ENCODE data around the gene NHERF2. TPM values are rescaled to one million over a fixed set of nuclear protein-coding genes. Genes with fewer than 3 reads are reported as not detected.
A peak's percentile ranks its signal among the peaks of the same experiment; 100 is the strongest.

Gene NHERF2
- total RNA-seq, 2 experiments from 2014 or later: 1.9 to 2.0 TPM

- peak overlapping the region; percentile 93 for H3K4me3 Mint-ChIP-seq
- intact Hi-C loops (cut with DNase I, micrococcal nuclease): loop anchor here in 1 of 2 experiments (2.0 to 5.0 kb wide), 3 partner anchors 36 to 47 kb away; partner anchors contain the start of genes NTHL1, TBL3 and TSC2
- H3K36me3 ChIP-seq (ENCODE audit: insufficient read depth, low read length): peaks cover 19% of the 10 kb centered on the region
- peak overlapping the region; percentile 88 for H3K27ac Mint-ChIP-seq
- TF ChIP-seq CTCF (IDR thresholded peaks at IDR 0.05): no peak
- CTCF ChIA-PET: interaction anchor here (1.2 kb wide), 1 partner anchor 65 kb away, joined by 3 read pairs; the partner anchor contains the start of gene MSRB1
- peak in 4 of 14 experiments; percentile 30 to 57 (median 36) for DNase-seq
- H3K4me1 Mint-ChIP-seq (ENCODE audit: low read depth): peaks cover 40% of the 10 kb centered on the region
- no peaks in the 10 kb centered on the region for H3K9me3 Mint-ChIP-seq
- no peak for ATAC-seq (ENCODE audit: poor library complexity)
- H3K9me3 ChIP-seq (ENCODE audit: control insufficient read depth in 1 of 2, insufficient read depth in 1 of 2, low read length in 2 of 2): no peaks in the 10 kb centered on the region
- peaks cover 7% of the 10 kb centered on the region for H3K36me3 Mint-ChIP-seq (ENCODE audit: low read depth)
- no peaks in the 10 kb centered on the region for H3K27me3 Mint-ChIP-seq
- peaks cover 70% of the 10 kb centered on the region for H3K4me1 ChIP-seq (ENCODE audit: insufficient read depth, low read length)
- H3K27ac ChIP-seq (ENCODE audit: low read depth in 1 of 2, low read length in 2 of 2): peak overlapping the region in 1 of 2 donors; percentile 29
- H3K27me3 ChIP-seq (ENCODE audit: control insufficient read depth in 1 of 2, insufficient read depth in 2 of 2, low read length in 2 of 2): no peaks in the 10 kb centered on the region
- POLR2A ChIA-PET: interaction anchor here (5.5 kb wide), 1 partner anchor 147 kb away, joined by 30 read pairs; the partner anchor contains the start of gene TRAF7
- H3K4me3 ChIP-seq (ENCODE audit: low read length): peak overlapping the region; percentile 63
Observed at GRCh38 chr16:2008009-2008526, 18.6 kb upstream of the NHERF2 start.

GRCh38 chr16:2008631-2009163 is 18.0 kb upstream of the NHERF2 start:
- Mint-ChIP-seq H3K27me3 (no peaks in the 10 kb centered on the region), H3K4me1 (ENCODE audit: low read depth) (peaks cover 40% of the 10 kb centered on the region), H3K27ac (peak overlapping the region; percentile 88), H3K36me3 (ENCODE audit: low read depth) (peaks cover 7% of the 10 kb centered on the region), H3K9me3 (no peaks in the 10 kb centered on the region), H3K4me3 (peak overlapping the region; percentile 93)
- H3K27me3 ChIP-seq (ENCODE audit: control insufficient read depth in 1 of 2, insufficient read depth in 2 of 2, low read length in 2 of 2): no peaks in the 10 kb centered on the region
- ChIA-PET CTCF (interaction anchor here (1.2 kb wide), 1 partner anchor 65 kb away, joined by 3 read pairs; the partner anchor contains the start of gene MSRB1), POLR2A (interaction anchor here (0.6 to 5.5 kb wide), 7 partner anchors 13 to 147 kb away, joined by 3 to 30 read pairs (median 4); partner anchors contain the start of genes GFER, RPS2, TBL3 and TRAF7)
- peak overlapping the region; percentile 63 for H3K4me3 ChIP-seq (ENCODE audit: low read length)
- no peak for TF ChIP-seq CTCF (IDR thresholded peaks at IDR 0.05)
- H3K27ac ChIP-seq (ENCODE audit: low read depth in 1 of 2, low read length in 2 of 2): peak overlapping the region; percentile 2 to 29
- H3K4me1 ChIP-seq (ENCODE audit: insufficient read depth, low read length): peaks cover 64% of the 10 kb centered on the region
- ATAC-seq (ENCODE audit: poor library complexity) (no peak), DNase-seq (peak in 3 of 14 experiments; percentile 44 to 48 (median 45))
- no peaks in the 10 kb centered on the region for H3K9me3 ChIP-seq (ENCODE audit: control insufficient read depth in 1 of 2, insufficient read depth in 1 of 2, low read length in 2 of 2)
- intact Hi-C loops (cut with DNase I, micrococcal nuclease): loop anchor here in 1 of 2 experiments (1.0 to 5.0 kb wide), 4 partner anchors 16 to 48 kb away; partner anchors contain the start of genes NTHL1, TBL3 and TSC2
- peaks cover 14% of the 10 kb centered on the region for H3K36me3 ChIP-seq (ENCODE audit: insufficient read depth, low read length)

GRCh38 chr16:2009164-2009711 is 17.5 kb upstream of the NHERF2 start:
- CTCF ChIA-PET: no interaction called here
- peaks cover 59% of the 10 kb centered on the region for H3K4me1 ChIP-seq (ENCODE audit: insufficient read depth, low read length)
- Mint-ChIP-seq H3K27ac (peak overlapping the region; percentile 88), H3K4me1 (ENCODE audit: low read depth) (peaks cover 40% of the 10 kb centered on the region), H3K4me3 (peak overlapping the region; percentile 93), H3K9me3 (no peaks in the 10 kb centered on the region), H3K27me3 (no peaks in the 10 kb centered on the region), H3K36me3 (ENCODE audit: low read depth) (peaks cover 7% of the 10 kb centered on the region)
- H3K4me3 ChIP-seq (ENCODE audit: low read length): peak overlapping the region; percentile 63
- no peak for TF ChIP-seq CTCF (IDR thresholded peaks at IDR 0.05)
- no peaks in the 10 kb centered on the region for H3K9me3 ChIP-seq (ENCODE audit: control insufficient read depth in 1 of 2, insufficient read depth in 1 of 2, low read length in 2 of 2)
- no peak for DNase-seq
- peak; percentile 51 for ATAC-seq (ENCODE audit: poor library complexity)
- no peaks in the 10 kb centered on the region for H3K27me3 ChIP-seq (ENCODE audit: control insufficient read depth in 1 of 2, insufficient read depth in 2 of 2, low read length in 2 of 2)
- intact Hi-C loops (cut with DNase I, micrococcal nuclease): loop anchor here in 1 of 2 experiments (1.0 to 5.0 kb wide), 4 partner anchors 17 to 48 kb away; partner anchors contain the start of genes NTHL1, TBL3 and TSC2
- POLR2A ChIA-PET: interaction anchor here (0.6 to 5.5 kb wide), 7 partner anchors 14 to 146 kb away, joined by 3 to 30 read pairs (median 4); partner anchors contain the start of genes GFER, RPS2, TBL3 and TRAF7
- peaks cover 14% of the 10 kb centered on the region for H3K36me3 ChIP-seq (ENCODE audit: insufficient read depth, low read length)
- H3K27ac ChIP-seq (ENCODE audit: low read depth in 1 of 2, low read length in 2 of 2): peak overlapping the region; percentile 2 to 29

All from CD4-positive, alpha-beta T cell (primary cell).